B cell (primary cell): ENCODE measurements around the gene BPIFB6. TPM values are rescaled to one million over a fixed set of nuclear protein-coding genes. Genes with fewer than 3 reads are reported as not detected.

ENCODE experiments used
- ATAC-seq: fragments of 200-7000 bp; cut with Tn5 transposase; one replicate; pipeline ENCODE4 v1.10.0; 2021; ENCODE audit warnings: low read depth, mild to moderate bottlenecking, moderate number of reproducible peaks, moderate library complexity
- CTCF ChIA-PET: fragments of 350-600 bp; sonication (Branson Sonifier 250); formaldehyde crosslinking; loops from one replicate; lab custom pipeline; 2021; ENCODE audit warnings: antibody characterized with exemption, inconsistent platforms; lab: Charles Lee
- POLR2A ChIA-PET: fragments of 350-600 bp; sonication (Branson Sonifier 250); formaldehyde crosslinking; loops from one replicate; lab custom pipeline; 2021; ENCODE audit warnings: antibody characterized with exemption; lab: Charles Lee
- DNase-seq: peaks from one replicate; pipeline ENCODE4 v3.0.0; 2013
- H2AFZ ChIP-seq: 2 replicates; pipeline ENCODE4 v1.6.1; 2012; ENCODE audit warnings: mild to moderate bottlenecking, low read depth, low read length; ENCODE audit not compliant: insufficient read depth, poor library complexity, severe bottlenecking
- H3K27ac ChIP-seq, 2 donors: 1 replicate in 1 of 2; 2 replicates in 1 of 2; pipeline ENCODE4 v1.5.1; 2012 to 2013; ENCODE audit warnings: low read length in 2 of 2, mild to moderate bottlenecking in 2 of 2, moderate library complexity in 1 of 2
- H3K27me3 ChIP-seq, 4 experiments: fragments of 200-600 bp in 1 of 4; sonication (generic) in 1 of 4; replicated peaks in 1 of 4; 1 replicate in 2 of 4; 2 replicates in 2 of 4; pipeline versions ENCODE4 v1.6.1 to v1.7.0; 2013 to 2016; ENCODE audit warnings: low read length in 3 of 4, mild to moderate bottlenecking in 2 of 4, mixed read lengths in 1 of 4, moderate library complexity in 1 of 4; ENCODE audit not compliant: insufficient read depth in 4 of 4, control insufficient read depth in 3 of 4; ENCODE audit errors: control extremely low read depth in 1 of 4
- H3K36me3 ChIP-seq, 2 experiments: replicated peaks in 1 of 2; 1 replicate in 1 of 2; 2 replicates in 1 of 2; pipeline versions ENCODE4 v1.6.1 to v1.7.1; 2013; ENCODE audit warnings: low read length in 1 of 2; ENCODE audit not compliant: insufficient read depth in 2 of 2, control insufficient read depth in 1 of 2; ENCODE audit errors: control extremely low read depth in 1 of 2, extremely low read depth in 1 of 2
- H3K4me1 ChIP-seq, 2 donors: fragments of 200-600 bp in 1 of 2; sonication (generic) in 1 of 2; 1 replicate in 1 of 2; 2 replicates in 1 of 2; pipeline versions ENCODE4 v1.5.1 to v1.6.1; 2013 to 2017; ENCODE audit warnings: low read length in 2 of 2; ENCODE audit not compliant: control insufficient read depth in 2 of 2, insufficient read depth in 2 of 2
- H3K4me2 ChIP-seq: replicated peaks from 2 replicates; pipeline ENCODE3; 2012; ENCODE audit warnings: mild to moderate bottlenecking, low read depth, low read length; ENCODE audit not compliant: poor library complexity, severe bottlenecking
- H3K4me3 ChIP-seq, 5 experiments: fragments of 200-600 bp in 1 of 5; sonication (generic) in 1 of 5; 1 replicate in 3 of 5; 2 replicates in 2 of 5; pipeline versions ENCODE4 v1.5.1 to v1.7.0; 2011 to 2016; ENCODE audit warnings: low read length in 4 of 5, mild to moderate bottlenecking in 4 of 5, low read depth in 2 of 5, control low read depth in 1 of 5, moderate library complexity in 1 of 5; ENCODE audit not compliant: insufficient read depth in 1 of 5; ENCODE audit errors: control extremely low read depth in 1 of 5, extremely low read depth in 1 of 5
- H3K79me2 ChIP-seq: fragments of 200-600 bp; sonication (generic); one replicate; pipeline ENCODE4 v1.6.0; 2016; ENCODE audit warnings: low read length; ENCODE audit not compliant: control insufficient read depth, insufficient read depth
- H3K9ac ChIP-seq: fragments of 200-600 bp; sonication (generic); 2 replicates; pipeline ENCODE4 v1.6.1; 2017; ENCODE audit warnings: mild to moderate bottlenecking, low read length, moderate library complexity
- H3K9me3 ChIP-seq, 3 donors: one replicate each; pipeline versions ENCODE4 v1.6.1 to v1.7.1; 2013; ENCODE audit warnings: low read length in 2 of 3; ENCODE audit not compliant: control insufficient read depth in 2 of 3, insufficient read depth in 1 of 3; ENCODE audit errors: control extremely low read depth in 1 of 3
- H4K20me1 ChIP-seq: 2 replicates; pipeline ENCODE4 v1.6.0; 2012; ENCODE audit warnings: mild to moderate bottlenecking, low read length; ENCODE audit not compliant: insufficient read depth, control insufficient read depth, poor library complexity, severe bottlenecking
- H3K27ac Mint-ChIP-seq: one replicate; pipeline ENCODE4 v1.8.0; 2021; ENCODE audit warnings: mixed read lengths
- H3K27me3 Mint-ChIP-seq: one replicate; pipeline ENCODE4 v1.8.0; 2021; ENCODE audit warnings: mixed read lengths
- H3K4me1 Mint-ChIP-seq: one replicate; pipeline ENCODE4 v1.8.0; 2021; ENCODE audit warnings: mixed read lengths
- H3K4me3 Mint-ChIP-seq: one replicate; pipeline ENCODE4 v1.8.0; 2021; ENCODE audit warnings: mixed read lengths
- H3K9me3 Mint-ChIP-seq: one replicate; pipeline ENCODE4 v1.8.0; 2022; ENCODE audit warnings: mixed read lengths; ENCODE audit not compliant: insufficient read depth
- EZH2 ChIP-seq: IDR thresholded peaks from 2 replicates; pipeline ENCODE4 v1.6.1; 2012; ENCODE audit warnings: borderline replicate concordance, low read depth, mild to moderate bottlenecking, moderate library complexity, low read length; ENCODE audit not compliant: insufficient read depth, poor library complexity, severe bottlenecking
- WGBS: methylation state at CpG from one replicate; pipeline ENCODE4 v1.1.5; 2013; ENCODE audit warnings: missing lambda C conversion rate; ENCODE audit not compliant: insufficient coverage; 5-methylcytosine and 5-hydroxymethylcytosine counted together
- intact Hi-C: fragments of 100-400 bp; cut with micrococcal nuclease; formaldehyde crosslinking; loops from one replicate; pipeline ENCODE4 v1.10.0; 2022
- polyA plus RNA-seq: library from polyadenylated mRNA; depleted of rRNA; stranded (reverse); fragments of >200 nt; gene quantifications from 2 replicates; pipeline ENCODE4 v1.2.3, GENCODE V29; 2012
- total RNA-seq, 2 donors: library from RNA; stranded (reverse); fragments of 120-200 nt in 1 of 2; gene quantifications; 1 replicate in 1 of 2; 2 replicates in 1 of 2; pipeline versions ENCODE4 v1.2.3 to v1.2.4, GENCODE V29; 2013 to 2022
- TF ChIP-seq, protein P1 (sequence below): fragments of 200-600 bp; IDR thresholded peaks from one replicate; pipeline ENCODE4 v1.8.0; 2022; ENCODE audit warnings: antibody characterized with exemption, mild to moderate bottlenecking

Gene BPIFB6
- total and polyA plus RNA-seq, 2 donors (not counting 1 experiment from before 2014, with no cell fraction given), result not detected

DNA sequence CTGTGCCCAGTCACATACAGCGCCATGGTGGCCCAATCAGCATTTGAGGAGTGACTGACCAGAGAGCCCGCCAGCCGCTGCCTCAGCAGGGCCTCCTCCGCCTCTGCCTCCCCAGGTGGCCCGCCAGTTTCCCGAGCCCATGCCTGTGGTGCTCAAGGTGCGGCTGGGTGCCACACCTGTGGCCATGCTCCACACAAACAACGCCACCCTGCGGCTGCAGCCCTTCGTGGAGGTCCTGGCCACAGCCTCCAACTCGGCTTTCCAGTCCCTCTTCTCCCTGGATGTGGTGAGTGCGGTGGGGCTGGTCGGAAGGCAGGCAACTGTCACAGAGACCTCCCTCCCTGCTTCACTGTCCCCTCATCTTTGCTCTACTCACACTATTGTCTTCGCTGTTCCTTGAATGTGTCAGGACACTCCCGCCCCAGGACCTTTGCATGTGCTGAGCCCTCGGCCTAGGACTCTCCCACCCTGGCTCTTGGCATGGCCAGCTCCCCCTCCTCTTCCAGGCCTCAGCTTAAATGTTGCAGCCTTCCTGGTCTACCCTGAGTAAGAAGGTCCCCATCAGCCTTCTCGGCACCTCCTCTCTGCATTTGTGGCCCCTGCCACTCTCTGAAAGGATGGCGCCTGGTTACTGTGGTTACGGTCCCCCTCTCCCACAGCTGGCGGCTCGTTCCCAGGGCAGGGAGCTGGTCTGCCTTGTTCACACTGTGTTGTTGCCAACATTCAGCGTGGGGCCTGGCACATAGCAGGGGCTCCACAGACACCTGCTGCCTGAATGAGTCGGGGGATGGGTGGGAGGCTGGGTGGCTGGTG is 11.8 kb upstream of the BPIFB6 start:
- Mint-ChIP-seq H3K27ac (no peak overlapping the region), H3K4me1 (no peaks in the 10 kb centered on the region), H3K27me3 (peaks cover 9% of the 10 kb centered on the region), H3K9me3 (no peaks in the 10 kb centered on the region), H3K4me3 (no peak overlapping the region)
- 92% methylated on average over 22 of the region's 23 CpGs for WGBS
- no peak for DNase-seq
- intact Hi-C loops, result no loop called here
- Histone ChIP-seq H2AFZ (no peak overlapping the region), H3K79me2 (no peaks in the 10 kb centered on the region), H3K9ac (no peak overlapping the region), H3K9me3 (peaks cover 0 to 4% (median 0%) of the 10 kb centered on the region in 3 donors), H3K36me3 (no peaks in the 10 kb centered on the region), H3K27me3 (no peaks in the 10 kb centered on the region), H3K4me2 (no peak overlapping the region), H4K20me1 (no peaks in the 10 kb centered on the region), H3K4me1 (no peaks in the 10 kb centered on the region), H3K4me3 (no peak overlapping the region), H3K27ac (no peak overlapping the region)
- no peak for ATAC-seq
- CTCF ChIA-PET, result no interaction called here
- TF ChIP-seq, protein P1, sequence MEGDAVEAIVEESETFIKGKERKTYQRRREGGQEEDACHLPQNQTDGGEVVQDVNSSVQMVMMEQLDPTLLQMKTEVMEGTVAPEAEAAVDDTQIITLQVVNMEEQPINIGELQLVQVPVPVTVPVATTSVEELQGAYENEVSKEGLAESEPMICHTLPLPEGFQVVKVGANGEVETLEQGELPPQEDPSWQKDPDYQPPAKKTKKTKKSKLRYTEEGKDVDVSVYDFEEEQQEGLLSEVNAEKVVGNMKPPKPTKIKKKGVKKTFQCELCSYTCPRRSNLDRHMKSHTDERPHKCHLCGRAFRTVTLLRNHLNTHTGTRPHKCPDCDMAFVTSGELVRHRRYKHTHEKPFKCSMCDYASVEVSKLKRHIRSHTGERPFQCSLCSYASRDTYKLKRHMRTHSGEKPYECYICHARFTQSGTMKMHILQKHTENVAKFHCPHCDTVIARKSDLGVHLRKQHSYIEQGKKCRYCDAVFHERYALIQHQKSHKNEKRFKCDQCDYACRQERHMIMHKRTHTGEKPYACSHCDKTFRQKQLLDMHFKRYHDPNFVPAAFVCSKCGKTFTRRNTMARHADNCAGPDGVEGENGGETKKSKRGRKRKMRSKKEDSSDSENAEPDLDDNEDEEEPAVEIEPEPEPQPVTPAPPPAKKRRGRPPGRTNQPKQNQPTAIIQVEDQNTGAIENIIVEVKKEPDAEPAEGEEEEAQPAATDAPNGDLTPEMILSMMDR, result no peak
- TF ChIP-seq EZH2, result no peak
- POLR2A ChIA-PET, result no interaction called here
